Prostate gland (tissue), 2 donors: ENCODE measurements around the gene TRIM29.

Experiments
- POLR2AphosphoS5 ChIP-seq: sonication (generic); formaldehyde crosslinking; IDR thresholded peaks from one replicate; pipeline ENCODE4 v1.6.1; 2017; ENCODE audit warnings: antibody characterized with exemption
- TF ChIP-seq, protein P1 (sequence below), 4 experiments: fragments of 200-600 bp in 2 of 4; fragments of 450-650 bp in 2 of 4; sonication (generic) in 2 of 4; IDR thresholded peaks; 1 replicate in 3 of 4; 2 replicates in 1 of 4; pipeline ENCODE4 v1.5.1; 2016 to 2019; ENCODE audit warnings: antibody characterized with exemption in 4 of 4, mild to moderate bottlenecking in 2 of 4, moderate library complexity in 2 of 4

- no peak for TF ChIP-seq POLR2AphosphoS5
- TF ChIP-seq, protein P1, sequence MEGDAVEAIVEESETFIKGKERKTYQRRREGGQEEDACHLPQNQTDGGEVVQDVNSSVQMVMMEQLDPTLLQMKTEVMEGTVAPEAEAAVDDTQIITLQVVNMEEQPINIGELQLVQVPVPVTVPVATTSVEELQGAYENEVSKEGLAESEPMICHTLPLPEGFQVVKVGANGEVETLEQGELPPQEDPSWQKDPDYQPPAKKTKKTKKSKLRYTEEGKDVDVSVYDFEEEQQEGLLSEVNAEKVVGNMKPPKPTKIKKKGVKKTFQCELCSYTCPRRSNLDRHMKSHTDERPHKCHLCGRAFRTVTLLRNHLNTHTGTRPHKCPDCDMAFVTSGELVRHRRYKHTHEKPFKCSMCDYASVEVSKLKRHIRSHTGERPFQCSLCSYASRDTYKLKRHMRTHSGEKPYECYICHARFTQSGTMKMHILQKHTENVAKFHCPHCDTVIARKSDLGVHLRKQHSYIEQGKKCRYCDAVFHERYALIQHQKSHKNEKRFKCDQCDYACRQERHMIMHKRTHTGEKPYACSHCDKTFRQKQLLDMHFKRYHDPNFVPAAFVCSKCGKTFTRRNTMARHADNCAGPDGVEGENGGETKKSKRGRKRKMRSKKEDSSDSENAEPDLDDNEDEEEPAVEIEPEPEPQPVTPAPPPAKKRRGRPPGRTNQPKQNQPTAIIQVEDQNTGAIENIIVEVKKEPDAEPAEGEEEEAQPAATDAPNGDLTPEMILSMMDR (IDR thresholded peaks at IDR 0.05), result no peak
Observed at GRCh38 chr11:120122924-120123683, 14.8 kb downstream of the TRIM29 start.
